ENCODE data around the gene PNPLA7.
"Not testable (repeated sequence)": the region's sequence is repeated elsewhere in the genome, so short reads cannot be mapped to it uniquely, and the experiment has no call there.

DNA sequence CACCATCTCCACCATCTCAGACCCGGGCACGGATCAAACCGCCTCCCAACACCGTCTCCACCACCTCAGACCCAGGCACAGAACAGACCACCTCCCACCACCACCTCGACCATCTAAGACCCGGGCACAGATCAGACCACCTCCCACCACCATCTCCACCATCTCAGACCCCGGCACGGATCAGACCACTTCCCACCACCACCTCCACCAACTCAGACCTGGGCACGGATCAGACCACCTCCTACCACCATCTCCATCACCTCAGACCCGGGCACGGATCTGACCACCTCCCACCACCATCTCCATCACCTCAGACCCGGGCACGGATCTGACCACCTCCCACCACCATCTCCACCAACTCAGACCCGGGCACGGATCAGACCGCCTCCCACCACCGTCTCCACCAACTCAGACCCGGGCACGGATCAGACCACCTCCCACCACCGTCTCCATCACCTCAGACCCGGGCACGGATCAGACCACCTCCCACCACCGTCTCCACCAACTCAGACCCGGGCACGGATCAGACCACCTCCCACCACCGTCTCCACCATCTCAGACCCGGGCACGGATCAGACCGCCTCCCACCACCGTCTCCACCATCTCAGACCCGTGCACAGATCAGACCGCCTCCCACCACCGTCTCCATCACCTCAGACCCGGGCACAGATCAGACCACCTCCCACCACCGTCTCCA, 83.7 kb downstream of the PNPLA7 start:
- TF ChIP-seq, protein P1, sequence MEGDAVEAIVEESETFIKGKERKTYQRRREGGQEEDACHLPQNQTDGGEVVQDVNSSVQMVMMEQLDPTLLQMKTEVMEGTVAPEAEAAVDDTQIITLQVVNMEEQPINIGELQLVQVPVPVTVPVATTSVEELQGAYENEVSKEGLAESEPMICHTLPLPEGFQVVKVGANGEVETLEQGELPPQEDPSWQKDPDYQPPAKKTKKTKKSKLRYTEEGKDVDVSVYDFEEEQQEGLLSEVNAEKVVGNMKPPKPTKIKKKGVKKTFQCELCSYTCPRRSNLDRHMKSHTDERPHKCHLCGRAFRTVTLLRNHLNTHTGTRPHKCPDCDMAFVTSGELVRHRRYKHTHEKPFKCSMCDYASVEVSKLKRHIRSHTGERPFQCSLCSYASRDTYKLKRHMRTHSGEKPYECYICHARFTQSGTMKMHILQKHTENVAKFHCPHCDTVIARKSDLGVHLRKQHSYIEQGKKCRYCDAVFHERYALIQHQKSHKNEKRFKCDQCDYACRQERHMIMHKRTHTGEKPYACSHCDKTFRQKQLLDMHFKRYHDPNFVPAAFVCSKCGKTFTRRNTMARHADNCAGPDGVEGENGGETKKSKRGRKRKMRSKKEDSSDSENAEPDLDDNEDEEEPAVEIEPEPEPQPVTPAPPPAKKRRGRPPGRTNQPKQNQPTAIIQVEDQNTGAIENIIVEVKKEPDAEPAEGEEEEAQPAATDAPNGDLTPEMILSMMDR (IDR thresholded peaks at IDR 0.05 in 4 of 5, conservative IDR thresholded peaks at IDR 0.05 in 1 of 5) = not testable (repeated sequence)
- not testable (repeated sequence) for TF ChIP-seq POLR2A (IDR thresholded peaks at IDR 0.05)

Measured in gastrocnemius medialis (tissue), 4 donors.